ENCODE results near the gene PEAR1. TPM values are rescaled to one million over a fixed set of nuclear protein-coding genes. Genes with fewer than 3 reads are reported as not detected.

The PEAR1 gene
- total and polyA plus RNA-seq, 2 donors (not counting 1 experiment from before 2014, with no cell fraction given) = 2.6 to 41.5 TPM

DNA sequence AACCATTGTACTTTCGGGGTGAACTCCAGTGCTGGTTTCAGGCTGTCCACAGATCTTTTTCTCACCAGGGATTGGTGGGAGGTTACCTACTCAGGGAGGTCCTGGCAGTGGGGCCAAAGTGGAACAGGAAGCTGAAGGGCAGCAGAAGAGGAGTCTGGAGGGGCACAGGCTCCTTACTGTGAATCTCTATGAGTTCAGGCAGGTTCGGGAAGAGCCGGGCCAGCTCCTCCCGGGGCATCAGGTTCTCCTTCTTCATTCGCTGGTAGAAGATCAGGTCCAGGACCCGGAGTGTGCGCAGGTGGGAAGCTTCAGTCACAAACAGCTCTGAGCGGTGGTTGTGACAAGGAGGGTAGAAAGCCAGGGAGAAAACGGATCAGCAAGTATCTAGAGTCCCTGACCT is 53.6 kb downstream of the PEAR1 start:
- Histone ChIP-seq H3K9ac (ENCODE audit: insufficient read depth, low read length) (no peak overlapping the region), H3K27me3 (ENCODE audit: control insufficient read depth, insufficient read depth, low read length) (no peaks in the 10 kb centered on the region), H3K4me2 (ENCODE audit: extremely low read depth, insufficient read depth, low read length) (no peak overlapping the region), H3K9me3 (ENCODE audit: control insufficient read depth, insufficient read depth, low read depth, low read length) (no peaks in the 10 kb centered on the region), H3K4me1 (ENCODE audit: control insufficient read depth, extremely low read depth, insufficient read depth, low read length) (no peaks in the 10 kb centered on the region), H3K79me2 (ENCODE audit: control insufficient read depth, insufficient read depth, low read length) (no peaks in the 10 kb centered on the region), H4K20me1 (ENCODE audit: control insufficient read depth, extremely low read depth, insufficient read depth, low read length) (no peaks in the 10 kb centered on the region), H3K4me3 (replicated peaks in 1 of 4; ENCODE audit: control extremely low read depth in 1 of 4, insufficient read depth in 1 of 4, low read depth in 3 of 4, low read length in 4 of 4) (no peak overlapping the region), H3K36me3 (ENCODE audit: control insufficient read depth, insufficient read depth, low read length) (peaks cover 18% of the 10 kb centered on the region), H3K27ac (ENCODE audit: insufficient read depth, low read length) (no peak overlapping the region), H2AFZ (ENCODE audit: low read length) (no peak overlapping the region)
- DNase-seq (ENCODE audit: low read depth in 2 of 2) = no peak
- no peak for TF ChIP-seq EZH2 (IDR thresholded peaks at IDR 0.05; ENCODE audit: low read length, missing control alignments)
- TF ChIP-seq, protein P1, sequence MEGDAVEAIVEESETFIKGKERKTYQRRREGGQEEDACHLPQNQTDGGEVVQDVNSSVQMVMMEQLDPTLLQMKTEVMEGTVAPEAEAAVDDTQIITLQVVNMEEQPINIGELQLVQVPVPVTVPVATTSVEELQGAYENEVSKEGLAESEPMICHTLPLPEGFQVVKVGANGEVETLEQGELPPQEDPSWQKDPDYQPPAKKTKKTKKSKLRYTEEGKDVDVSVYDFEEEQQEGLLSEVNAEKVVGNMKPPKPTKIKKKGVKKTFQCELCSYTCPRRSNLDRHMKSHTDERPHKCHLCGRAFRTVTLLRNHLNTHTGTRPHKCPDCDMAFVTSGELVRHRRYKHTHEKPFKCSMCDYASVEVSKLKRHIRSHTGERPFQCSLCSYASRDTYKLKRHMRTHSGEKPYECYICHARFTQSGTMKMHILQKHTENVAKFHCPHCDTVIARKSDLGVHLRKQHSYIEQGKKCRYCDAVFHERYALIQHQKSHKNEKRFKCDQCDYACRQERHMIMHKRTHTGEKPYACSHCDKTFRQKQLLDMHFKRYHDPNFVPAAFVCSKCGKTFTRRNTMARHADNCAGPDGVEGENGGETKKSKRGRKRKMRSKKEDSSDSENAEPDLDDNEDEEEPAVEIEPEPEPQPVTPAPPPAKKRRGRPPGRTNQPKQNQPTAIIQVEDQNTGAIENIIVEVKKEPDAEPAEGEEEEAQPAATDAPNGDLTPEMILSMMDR (conservative IDR thresholded peaks at IDR 0.05 in 1 of 2, IDR thresholded peaks at IDR 0.05 in 1 of 2; ENCODE audit: low read depth in 1 of 2, low read length in 2 of 2) = no peak

DNA sequence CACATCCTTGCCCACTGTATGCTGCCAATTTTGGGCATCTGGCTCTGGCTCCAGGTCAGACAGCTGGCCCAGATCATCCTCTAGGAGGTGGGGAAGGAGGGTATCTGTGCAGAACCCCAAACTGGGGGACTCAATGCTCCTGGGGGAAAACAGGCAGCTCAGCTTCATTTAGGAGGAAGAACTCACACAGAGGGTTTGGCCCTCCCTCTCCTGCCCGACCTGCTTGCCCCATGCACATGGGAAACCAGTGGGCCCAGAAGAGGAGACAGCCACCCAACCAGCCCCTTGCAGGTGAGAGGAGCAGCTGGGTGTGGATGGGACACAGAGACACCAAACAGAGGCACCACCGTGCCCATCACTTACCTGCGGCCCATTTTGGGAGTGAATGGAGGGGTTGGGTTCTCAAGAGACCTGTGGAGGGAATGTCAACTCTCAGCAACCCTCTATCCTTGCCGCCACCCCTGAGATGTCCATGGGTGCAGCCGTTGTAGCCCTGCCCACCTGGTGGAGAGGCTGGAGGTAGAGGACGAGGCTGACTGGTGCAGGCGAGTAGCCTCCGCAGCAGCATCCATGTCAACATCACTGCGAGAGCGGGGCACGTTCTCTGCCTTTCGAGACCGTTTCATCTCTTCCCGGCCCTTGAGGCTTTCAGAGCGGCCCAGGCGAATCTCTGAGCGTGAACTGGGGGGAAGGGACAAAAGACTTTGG is 54.5 kb downstream of the PEAR1 start:
- Histone ChIP-seq H3K27me3 (ENCODE audit: control insufficient read depth, insufficient read depth, low read length) (no peaks in the 10 kb centered on the region), H3K9ac (ENCODE audit: insufficient read depth, low read length) (no peak overlapping the region), H2AFZ (ENCODE audit: low read length) (no peak overlapping the region), H3K27ac (ENCODE audit: insufficient read depth, low read length) (no peak overlapping the region), H3K4me2 (ENCODE audit: extremely low read depth, insufficient read depth, low read length) (no peak overlapping the region), H3K9me3 (ENCODE audit: control insufficient read depth, insufficient read depth, low read depth, low read length) (no peaks in the 10 kb centered on the region), H4K20me1 (ENCODE audit: control insufficient read depth, extremely low read depth, insufficient read depth, low read length) (no peaks in the 10 kb centered on the region), H3K4me3 (replicated peaks in 1 of 4; ENCODE audit: control extremely low read depth in 1 of 4, insufficient read depth in 1 of 4, low read depth in 3 of 4, low read length in 4 of 4) (no peak overlapping the region), H3K36me3 (ENCODE audit: control insufficient read depth, insufficient read depth, low read length) (peaks cover 18% of the 10 kb centered on the region), H3K79me2 (ENCODE audit: control insufficient read depth, insufficient read depth, low read length) (no peaks in the 10 kb centered on the region), H3K4me1 (ENCODE audit: control insufficient read depth, extremely low read depth, insufficient read depth, low read length) (no peaks in the 10 kb centered on the region)
- no peak for DNase-seq (ENCODE audit: low read depth in 2 of 2)
- TF ChIP-seq, protein P1 (conservative IDR thresholded peaks at IDR 0.05 in 1 of 2, IDR thresholded peaks at IDR 0.05 in 1 of 2; ENCODE audit: low read depth in 1 of 2, low read length in 2 of 2) = no peak
- no peak for TF ChIP-seq EZH2 (IDR thresholded peaks at IDR 0.05; ENCODE audit: low read length, missing control alignments)

DNA sequence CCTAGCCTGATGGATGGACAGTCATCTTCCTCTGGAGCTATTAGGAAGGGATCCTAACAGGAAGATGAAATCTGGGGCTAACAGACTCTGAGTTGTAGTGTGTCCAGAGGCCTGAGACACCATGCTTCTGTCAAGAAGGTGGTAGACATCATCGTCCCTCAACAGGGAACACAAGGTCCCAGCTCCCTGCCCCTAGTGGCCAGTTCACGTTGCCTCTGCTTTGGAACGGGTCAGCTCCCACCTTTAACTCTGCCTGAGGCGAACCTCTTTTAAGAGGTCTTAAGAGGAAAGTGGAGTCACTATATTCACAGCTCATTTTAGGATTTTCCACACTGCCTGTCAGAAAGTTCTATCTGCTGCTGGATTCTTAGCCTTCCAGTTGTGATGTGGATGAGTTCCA is 55.2 kb downstream of the PEAR1 start:
- no peak overlapping the region for H2AFZ ChIP-seq (ENCODE audit: low read length)
- H3K4me3 ChIP-seq (replicated peaks in 1 of 4; ENCODE audit: control extremely low read depth in 1 of 4, insufficient read depth in 1 of 4, low read depth in 3 of 4, low read length in 4 of 4) = no peak overlapping the region
- no peak overlapping the region for H3K9ac ChIP-seq (ENCODE audit: insufficient read depth, low read length)
- no peak for DNase-seq (ENCODE audit: low read depth in 2 of 2)
- H4K20me1 ChIP-seq (ENCODE audit: control insufficient read depth, extremely low read depth, insufficient read depth, low read length) = no peaks in the 10 kb centered on the region
- H3K4me2 ChIP-seq (ENCODE audit: extremely low read depth, insufficient read depth, low read length) = no peak overlapping the region
- no peaks in the 10 kb centered on the region for H3K79me2 ChIP-seq (ENCODE audit: control insufficient read depth, insufficient read depth, low read length)
- H3K36me3 ChIP-seq (ENCODE audit: control insufficient read depth, insufficient read depth, low read length) = peaks cover 16% of the 10 kb centered on the region
- H3K4me1 ChIP-seq (ENCODE audit: control insufficient read depth, extremely low read depth, insufficient read depth, low read length) = no peaks in the 10 kb centered on the region
- H3K27me3 ChIP-seq (ENCODE audit: control insufficient read depth, insufficient read depth, low read length) = no peaks in the 10 kb centered on the region
- no peak for TF ChIP-seq EZH2 (IDR thresholded peaks at IDR 0.05; ENCODE audit: low read length, missing control alignments)
- TF ChIP-seq, protein P1 (conservative IDR thresholded peaks at IDR 0.05 in 1 of 2, IDR thresholded peaks at IDR 0.05 in 1 of 2; ENCODE audit: low read depth in 1 of 2, low read length in 2 of 2) = no peak
- H3K27ac ChIP-seq (ENCODE audit: insufficient read depth, low read length) = no peak overlapping the region
- no peaks in the 10 kb centered on the region for H3K9me3 ChIP-seq (ENCODE audit: control insufficient read depth, insufficient read depth, low read depth, low read length)

Data from fibroblast of lung (primary cell).